RCC 7860 (cell line): ENCODE results near the gene PEMT.
"Not testable (repeated sequence)": the region's sequence is repeated elsewhere in the genome, so short reads cannot be mapped to it uniquely, and the experiment has no call there.

Experiments used
- DNase-seq: peaks from one replicate; pipeline ENCODE4 v3.0.0-alpha.2; 2015; ENCODE audit warnings: low spot score
- FAIRE-seq: peaks from 2 replicates; lab custom pipeline; 2012; peaks lifted over from hg19 to GRCh38; lab: Jason Lieb, UNC

PEMT gene

DNA sequence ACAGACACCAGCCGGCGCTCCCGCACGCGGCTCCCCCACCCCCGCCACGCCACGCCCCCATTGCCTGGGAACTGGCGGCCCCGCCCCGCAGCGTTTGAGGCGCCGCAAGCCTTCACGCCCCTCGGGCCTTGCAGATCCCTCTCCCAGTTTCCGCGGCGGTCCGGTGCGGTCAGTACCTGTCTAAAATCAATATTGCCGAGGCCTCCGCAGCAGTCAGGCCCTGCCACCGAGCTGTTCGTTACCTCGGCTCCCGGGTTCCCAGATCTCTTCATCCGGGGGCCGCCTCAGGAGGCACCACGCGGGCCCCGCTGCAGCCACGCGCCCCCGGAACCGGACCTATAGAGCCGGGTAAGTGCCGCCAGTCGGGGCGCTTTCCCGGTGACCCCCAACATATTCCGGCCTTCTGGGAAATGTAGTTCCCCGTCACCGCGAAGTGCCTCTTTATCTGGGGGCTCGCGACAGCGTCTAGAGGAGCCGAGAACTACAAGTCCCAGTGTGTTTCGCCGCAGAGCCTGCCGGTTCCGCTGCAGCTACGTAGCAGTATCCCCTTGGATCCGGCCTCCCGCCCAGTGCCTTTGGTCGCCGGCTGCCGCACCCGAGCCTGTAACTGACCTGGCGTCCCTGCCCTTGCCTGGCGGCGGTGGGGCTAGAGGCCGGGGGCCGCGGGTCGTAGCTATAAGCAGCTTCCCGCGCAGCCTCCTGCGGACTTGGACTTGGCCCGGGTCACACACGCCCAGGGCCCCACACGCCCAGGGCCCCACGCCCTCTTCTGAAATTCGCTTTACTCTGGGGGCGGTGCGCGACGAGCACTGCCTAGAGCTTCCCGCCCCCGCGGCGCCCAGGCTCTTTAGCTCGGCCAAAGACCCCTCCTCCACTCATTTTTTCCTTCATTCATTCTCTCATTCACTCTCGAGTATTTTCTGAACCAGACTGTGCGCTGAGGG is at the start of gene PEMT:
Gene PEMT (minus strand): TSS at position 354 of the 944 bp plus-strand sequence. CDS start 82 bp downstream, at position 272.
- FAIRE-seq (no peak), DNase-seq (peak; percentile 93)

- FAIRE-seq, DNase-seq: not testable (repeated sequence)
These were observed 48.3 kb upstream of the PEMT start for GRCh38 chr17:17639661-17640270.

DNA sequence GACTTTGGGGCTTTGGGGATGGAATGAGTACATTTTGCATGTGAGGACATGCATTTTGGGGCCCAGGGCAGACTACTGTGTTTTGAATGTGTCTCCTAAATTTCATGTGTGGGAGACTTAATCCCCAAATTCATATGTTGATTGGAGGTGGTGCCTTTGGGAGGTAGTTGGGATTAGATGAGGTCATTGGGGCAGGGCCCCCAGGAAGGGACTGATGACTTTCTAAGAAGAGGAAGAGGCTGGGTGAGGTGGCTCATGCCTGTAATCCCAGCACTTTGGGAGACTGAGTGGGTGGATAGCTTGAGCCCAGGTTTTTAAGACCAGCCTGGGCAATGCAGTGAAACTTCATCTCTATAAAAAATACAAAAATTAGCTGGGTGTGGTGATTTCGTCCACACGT is 47.0 kb upstream of the PEMT start:
- FAIRE-seq (no peak), DNase-seq (no peak)

DNA sequence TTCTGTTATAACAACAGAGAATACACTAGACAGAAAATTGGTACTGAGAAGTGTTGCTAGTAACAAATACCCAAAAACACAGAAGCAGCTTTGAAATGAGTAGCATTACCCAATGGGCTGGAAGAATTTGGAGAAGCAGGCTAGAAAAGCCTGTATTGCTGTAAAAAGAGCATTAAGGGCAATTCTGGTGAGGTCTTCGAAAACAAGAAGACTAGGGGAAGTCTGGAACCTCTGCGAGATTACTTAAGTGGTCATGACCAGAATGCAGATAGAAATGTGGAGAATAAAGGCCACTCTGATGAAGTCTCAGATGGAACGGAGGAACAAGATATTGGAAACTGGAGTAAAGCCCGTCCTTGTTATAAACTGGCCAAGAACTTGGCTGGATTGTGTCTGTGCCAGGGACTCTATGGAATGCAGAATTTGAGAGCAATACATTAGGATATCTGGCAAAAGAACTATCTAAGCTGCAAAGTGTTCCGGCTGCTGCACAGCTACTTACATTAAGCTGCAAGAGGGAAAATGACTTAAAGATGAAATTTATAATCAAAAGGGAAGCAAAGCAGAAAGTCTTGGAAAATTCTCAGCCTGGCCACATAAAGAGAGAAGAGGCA is 44.9 kb upstream of the PEMT start:
- DNase-seq (no peak), FAIRE-seq (no peak)

DNA sequence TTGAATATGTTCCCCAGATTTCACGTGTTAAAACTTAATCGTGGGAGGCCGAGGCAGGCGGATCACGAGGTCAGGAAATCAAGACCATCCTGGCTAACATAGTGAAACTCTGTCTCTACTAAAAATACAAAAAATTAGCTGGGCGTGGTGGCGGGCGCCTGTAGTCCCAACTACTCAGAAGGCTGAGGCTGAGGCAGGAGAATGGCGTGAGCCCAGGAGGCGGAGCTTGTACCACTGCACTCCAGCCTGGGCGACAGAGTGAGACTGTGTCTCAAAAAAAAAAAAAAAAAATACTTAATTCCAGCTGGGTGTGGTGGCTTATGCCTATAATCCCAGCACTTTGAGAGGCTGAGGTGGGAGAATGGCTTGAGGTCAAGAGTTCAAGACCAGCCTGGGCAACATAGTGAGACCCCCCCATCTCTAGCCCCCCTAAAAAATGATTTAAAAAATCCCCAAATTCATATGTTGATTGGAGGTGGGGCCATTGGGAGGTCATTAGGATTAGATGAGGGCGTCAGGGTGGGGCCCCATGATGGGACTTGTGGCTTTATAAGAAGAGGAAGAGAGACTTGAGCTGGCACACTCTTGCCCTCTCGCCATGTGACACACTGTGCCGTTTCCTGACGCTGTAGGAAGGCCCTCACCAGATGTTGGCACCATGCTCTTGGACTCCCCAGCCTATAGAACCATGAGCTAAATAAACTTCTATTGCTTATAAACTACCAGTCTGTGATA is 44.2 kb upstream of the PEMT start:
- DNase-seq, FAIRE-seq: not testable (repeated sequence)

DNA sequence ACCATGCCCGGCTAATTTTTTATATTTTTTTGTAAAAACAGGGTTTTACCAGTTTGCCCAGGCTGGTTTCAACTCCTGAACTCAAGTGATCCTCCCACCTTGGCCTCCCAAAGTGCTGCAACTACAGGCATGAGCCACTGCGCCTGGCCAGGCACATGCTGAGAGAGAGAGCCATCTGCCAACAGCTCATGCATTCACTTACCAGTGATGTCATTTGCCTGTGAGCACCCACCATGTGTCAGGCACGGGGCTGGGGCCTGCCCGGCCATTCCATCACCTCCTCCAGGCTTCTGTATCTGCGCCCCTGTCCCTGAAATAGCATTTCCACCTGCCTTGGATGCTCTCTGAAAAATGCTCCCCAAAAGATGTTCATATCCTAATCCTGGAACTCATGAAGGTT is 43.6 kb upstream of the PEMT start:
- FAIRE-seq = no peak

DNA sequence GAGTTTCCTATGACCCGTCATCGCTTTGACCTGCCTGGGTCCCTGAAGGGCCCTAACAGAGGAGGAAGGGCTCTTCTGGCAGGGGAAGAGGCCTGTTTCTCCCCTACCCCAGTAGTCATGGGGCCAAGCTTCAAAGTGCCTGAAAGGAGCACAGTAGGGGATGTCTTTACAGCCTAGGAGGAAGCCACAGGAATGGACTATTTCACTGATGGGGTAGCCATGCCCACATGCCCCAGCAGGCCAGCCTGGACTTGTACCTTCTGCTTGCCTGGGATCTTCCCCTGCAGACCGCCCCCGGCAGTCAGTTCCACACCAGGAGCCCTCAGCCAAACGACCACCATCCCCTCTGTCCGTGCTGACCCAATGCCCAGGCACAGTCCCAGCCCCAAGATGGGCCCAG is 41.8 kb upstream of the PEMT start:
- DNase-seq (no peak), FAIRE-seq (no peak)

More for the DNA sequence above, 43.6 kb upstream of the PEMT start:
- DNase-seq = no peak

DNA sequence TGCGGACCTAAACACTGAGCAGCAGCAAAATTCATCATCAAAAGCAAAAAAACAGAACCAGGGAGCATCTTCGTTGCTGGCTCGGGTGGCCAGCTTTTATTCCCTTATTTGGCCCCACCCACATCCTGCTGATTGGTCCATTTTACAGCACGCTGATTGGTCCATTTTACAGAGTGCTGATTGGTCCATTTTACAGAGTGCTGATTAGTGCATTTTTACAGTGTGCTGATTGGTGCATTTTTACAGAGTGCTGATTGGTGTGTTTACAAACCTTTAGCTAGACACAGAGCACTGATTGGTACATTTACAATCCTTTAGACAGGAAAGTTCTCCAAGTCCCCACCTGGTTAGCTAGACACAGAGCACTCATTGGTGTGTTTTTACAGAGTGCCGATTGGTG is 41.2 kb upstream of the PEMT start:
- not testable (repeated sequence) for DNase-seq, FAIRE-seq

DNA sequence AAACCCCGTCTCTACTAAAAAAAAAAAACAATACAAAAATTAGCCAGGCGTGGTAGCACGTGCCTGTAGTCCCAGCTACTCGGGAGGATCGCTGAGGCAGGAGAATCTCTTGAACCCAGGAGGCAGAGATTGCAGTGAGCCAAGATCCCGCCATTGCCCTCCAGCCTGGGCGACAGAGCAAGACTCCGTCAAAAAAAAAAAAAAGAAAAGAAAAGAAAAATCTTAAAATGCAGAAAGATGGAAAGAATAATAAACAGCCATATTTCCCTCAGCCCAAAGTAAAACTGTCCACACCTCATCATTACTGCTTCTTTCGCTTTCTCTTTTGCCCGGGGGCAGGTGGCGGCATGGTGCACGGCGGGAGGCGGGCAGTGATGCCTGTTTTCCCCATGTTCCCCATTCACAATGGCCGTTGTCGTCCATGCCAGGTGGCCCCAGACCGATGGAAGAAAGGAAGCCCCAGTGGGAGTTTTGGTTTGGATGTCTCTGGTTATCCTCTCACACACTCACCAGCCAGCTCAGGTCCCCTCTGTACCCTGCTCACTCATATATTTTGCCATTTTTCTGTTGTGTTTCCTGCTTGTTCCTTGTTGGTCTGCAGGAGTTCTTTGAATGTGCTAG is 37.0 kb upstream of the PEMT start:
- DNase-seq (no peak), FAIRE-seq (no peak)

GRCh38 chr17:17626840-17627239 is 35.3 kb upstream of the PEMT start:
- no peak for FAIRE-seq
- DNase-seq = no peak

- FAIRE-seq (no peak), DNase-seq (no peak)
These were observed 34.8 kb upstream of the PEMT start for GRCh38 chr17:17626151-17626805.

- FAIRE-seq = no peak
These were observed 33.2 kb upstream of the PEMT start for GRCh38 chr17:17624741-17625140.

DNA sequence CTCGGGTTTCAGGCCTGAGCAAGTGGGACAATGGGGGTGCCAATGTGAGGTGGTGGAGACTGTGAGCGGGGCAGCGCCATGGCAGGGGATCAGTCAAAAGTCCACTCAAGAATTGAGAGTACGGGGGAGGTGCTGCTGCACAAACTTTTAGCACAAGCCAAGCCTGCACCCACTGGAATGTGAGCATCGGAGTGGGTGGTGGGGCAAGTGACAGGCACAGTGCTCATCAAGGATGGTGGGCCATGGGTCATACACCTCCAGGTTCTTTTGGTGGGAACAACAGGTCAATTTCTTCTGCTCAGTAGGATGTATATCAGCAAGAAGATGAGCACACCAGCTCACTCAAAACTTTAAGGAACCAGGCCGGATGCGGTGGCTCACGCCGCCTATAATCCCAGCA is 32.4 kb upstream of the PEMT start:
- FAIRE-seq (no peak), DNase-seq (no peak)

More at GRCh38 chr17:17624741-17625140, 33.2 kb upstream of the PEMT start:
- DNase-seq = no peak

DNA sequence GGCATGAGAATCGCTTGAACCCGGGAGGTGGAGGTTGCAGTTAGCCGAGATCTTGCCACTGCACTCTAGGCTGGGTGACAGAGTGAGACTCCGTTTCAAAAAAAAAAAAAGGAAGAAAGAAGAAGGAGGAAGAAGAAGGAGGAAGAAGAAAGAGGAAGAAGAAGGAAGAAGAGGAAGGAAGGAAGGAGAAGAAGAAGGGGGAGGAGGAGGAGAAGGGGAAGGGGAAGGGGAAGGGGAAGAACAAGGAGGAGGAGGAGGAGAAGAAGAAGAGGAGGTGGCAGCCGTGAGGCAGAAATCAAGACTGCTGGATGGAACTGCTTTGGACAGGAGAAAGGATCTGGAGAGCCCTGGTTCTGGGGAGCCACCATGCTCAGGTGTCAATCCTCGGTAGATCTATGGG is 29.7 kb upstream of the PEMT start:
- no peak for FAIRE-seq
- no peak for DNase-seq

GRCh38 chr17:17613708-17614114 is 22.2 kb upstream of the PEMT start:
- DNase-seq (peak; percentile 37), FAIRE-seq (no peak)

GRCh38 chr17:17612085-17613022 is 20.8 kb upstream of the PEMT start:
- FAIRE-seq (no peak), DNase-seq (no peak)

DNA sequence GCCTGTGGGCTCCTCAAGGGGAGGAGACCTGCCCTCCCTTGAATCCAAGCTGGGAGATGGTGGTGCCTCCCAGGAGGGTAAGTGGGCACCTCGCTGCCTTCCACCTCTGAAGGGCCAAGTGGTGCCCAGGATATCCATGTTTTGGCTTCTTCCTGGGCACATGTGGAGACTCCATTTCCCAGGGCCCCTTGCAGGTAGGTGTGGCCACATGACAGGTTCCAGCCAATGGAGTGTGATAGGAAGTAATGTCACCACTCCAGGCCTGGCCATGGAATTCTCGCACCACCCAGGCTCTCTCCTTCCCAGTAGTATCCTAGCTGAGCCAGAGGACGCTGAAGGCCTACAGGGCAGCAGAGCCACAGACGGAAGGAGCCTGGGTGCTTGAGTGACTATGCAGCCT is 17.6 kb upstream of the PEMT start:
- DNase-seq = no peak
- FAIRE-seq = no peak

- FAIRE-seq = no peak
- no peak for DNase-seq
These were observed 15.0 kb upstream of the PEMT start for GRCh38 chr17:17606416-17607000.

- no peak for FAIRE-seq
These were observed 14.2 kb upstream of the PEMT start for GRCh38 chr17:17605729-17606088.

More at GRCh38 chr17:17605729-17606088, 14.2 kb upstream of the PEMT start:
- DNase-seq = no peak
